Body of pancreas (tissue), 4 donors: ENCODE results near the gene UBL4A.

Experiments used
- POLR2A ChIP-seq, 3 donors: fragments of 450-650 bp; IDR thresholded peaks; one replicate each; pipeline ENCODE4 v1.6.1; 2016; ENCODE audit warnings: antibody characterized with exemption in 3 of 3, mild to moderate bottlenecking in 2 of 3
- TF ChIP-seq, protein P1 (sequence below), 7 experiments: fragments of 450-650 bp in 4 of 7; fragments of 200-600 bp in 3 of 7; sonication (generic) in 3 of 7; IDR thresholded peaks; one replicate each; pipeline ENCODE4 v1.5.1; 2016 to 2019; ENCODE audit warnings: antibody characterized with exemption in 7 of 7

DNA sequence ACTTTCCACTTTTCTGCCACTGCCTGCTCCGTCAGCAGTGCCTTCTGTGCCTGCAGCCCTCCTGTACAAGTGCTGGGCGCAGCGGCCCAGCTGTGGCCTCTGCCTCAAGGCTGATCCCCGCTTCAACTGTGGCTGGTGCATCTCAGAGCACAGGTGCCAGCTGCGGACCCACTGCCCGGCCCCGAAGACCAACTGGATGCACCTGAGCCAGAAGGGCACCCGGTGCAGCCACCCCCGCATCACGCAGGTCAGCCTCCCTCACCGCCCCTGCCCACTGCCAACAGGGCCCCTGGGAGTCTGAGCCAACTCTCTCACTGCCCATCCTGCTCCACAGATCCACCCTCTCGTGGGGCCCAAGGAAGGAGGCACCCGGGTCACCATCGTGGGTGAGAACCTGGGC, 20.8 kb downstream of the UBL4A start:
- TF ChIP-seq, protein P1, sequence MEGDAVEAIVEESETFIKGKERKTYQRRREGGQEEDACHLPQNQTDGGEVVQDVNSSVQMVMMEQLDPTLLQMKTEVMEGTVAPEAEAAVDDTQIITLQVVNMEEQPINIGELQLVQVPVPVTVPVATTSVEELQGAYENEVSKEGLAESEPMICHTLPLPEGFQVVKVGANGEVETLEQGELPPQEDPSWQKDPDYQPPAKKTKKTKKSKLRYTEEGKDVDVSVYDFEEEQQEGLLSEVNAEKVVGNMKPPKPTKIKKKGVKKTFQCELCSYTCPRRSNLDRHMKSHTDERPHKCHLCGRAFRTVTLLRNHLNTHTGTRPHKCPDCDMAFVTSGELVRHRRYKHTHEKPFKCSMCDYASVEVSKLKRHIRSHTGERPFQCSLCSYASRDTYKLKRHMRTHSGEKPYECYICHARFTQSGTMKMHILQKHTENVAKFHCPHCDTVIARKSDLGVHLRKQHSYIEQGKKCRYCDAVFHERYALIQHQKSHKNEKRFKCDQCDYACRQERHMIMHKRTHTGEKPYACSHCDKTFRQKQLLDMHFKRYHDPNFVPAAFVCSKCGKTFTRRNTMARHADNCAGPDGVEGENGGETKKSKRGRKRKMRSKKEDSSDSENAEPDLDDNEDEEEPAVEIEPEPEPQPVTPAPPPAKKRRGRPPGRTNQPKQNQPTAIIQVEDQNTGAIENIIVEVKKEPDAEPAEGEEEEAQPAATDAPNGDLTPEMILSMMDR (IDR thresholded peaks at IDR 0.05) = no peak
- TF ChIP-seq POLR2A (IDR thresholded peaks at IDR 0.05) = no peak
